H9 (cell line): ENCODE measurements around the gene CHD6. TPM values are rescaled to one million over a fixed set of nuclear protein-coding genes. Genes with fewer than 3 reads are reported as not detected.

ENCODE experiments used
- DNase-seq: peaks from one replicate; pipeline ENCODE4 v3.0.0-alpha.2; 2017
- H2AFZ ChIP-seq: one replicate; pipeline ENCODE4 v1.6.1; 2013; ENCODE audit warnings: mild to moderate bottlenecking, low read length, control low read depth, moderate library complexity
- H2AK5ac ChIP-seq: 2 replicates; pipeline ENCODE4 v1.6.1; 2013; ENCODE audit warnings: low read length, control low read depth, mixed read lengths; ENCODE audit not compliant: insufficient read length
- H2BK120ac ChIP-seq: one replicate; pipeline ENCODE4 v1.6.1; 2013; ENCODE audit warnings: low read depth, mild to moderate bottlenecking, low read length, control low read depth, inconsistent platforms; ENCODE audit not compliant: poor library complexity, severe bottlenecking
- H2BK12ac ChIP-seq: 2 replicates; pipeline ENCODE4 v1.6.1; 2013; ENCODE audit warnings: low read length, control low read depth, mixed read lengths, low read depth; ENCODE audit not compliant: insufficient read length
- H2BK15ac ChIP-seq: 2 replicates; pipeline ENCODE4 v1.6.1; 2013; ENCODE audit warnings: low read depth, low read length, control low read depth
- H2BK20ac ChIP-seq: one replicate; pipeline ENCODE4 v1.6.1; 2013; ENCODE audit warnings: low read depth, mild to moderate bottlenecking, low read length, control low read depth, inconsistent platforms; ENCODE audit not compliant: poor library complexity, severe bottlenecking
- H2BK5ac ChIP-seq: 2 replicates; pipeline ENCODE4 v1.6.1; 2013; ENCODE audit warnings: low read length, control low read depth, mixed read lengths; ENCODE audit not compliant: insufficient read length
- H3K14ac ChIP-seq: 2 replicates; pipeline ENCODE4 v1.6.1; 2013; ENCODE audit warnings: low read length, control low read depth; ENCODE audit not compliant: insufficient read depth
- H3K18ac ChIP-seq: 2 replicates; pipeline ENCODE4 v1.6.1; 2013; ENCODE audit warnings: low read depth, mild to moderate bottlenecking, mixed read lengths, low read length, control low read depth; ENCODE audit not compliant: insufficient read length
- H3K23ac ChIP-seq: 2 replicates; pipeline ENCODE4 v1.6.1; 2013; ENCODE audit warnings: low read length, control low read depth, mixed read lengths, low read depth; ENCODE audit not compliant: insufficient read length
- H3K23me2 ChIP-seq: 2 replicates; pipeline ENCODE4 v1.6.1; 2013; ENCODE audit warnings: low read depth, mild to moderate bottlenecking, mixed read lengths, low read length, control low read depth; ENCODE audit not compliant: insufficient read length, poor library complexity, severe bottlenecking
- H3K27ac ChIP-seq: 2 replicates; pipeline ENCODE4 v1.5.1; 2013; ENCODE audit warnings: low read length, control low read depth, mixed read lengths, low read depth; ENCODE audit not compliant: insufficient read length
- H3K27me3 ChIP-seq: 2 replicates; pipeline ENCODE4 v1.6.1; 2013; ENCODE audit warnings: low read length, control low read depth, inconsistent platforms; ENCODE audit not compliant: insufficient read depth
- H3K4ac ChIP-seq: 2 replicates; pipeline ENCODE4 v1.6.1; 2013; ENCODE audit warnings: low read depth, mild to moderate bottlenecking, control low read depth, inconsistent platforms, low read length, moderate library complexity
- H3K4me1 ChIP-seq: 2 replicates; pipeline ENCODE4 v1.6.1; 2013; ENCODE audit warnings: low read length, control low read depth, inconsistent platforms; ENCODE audit not compliant: insufficient read depth
- H3K4me2 ChIP-seq: 2 replicates; pipeline ENCODE4 v1.6.1; 2013; ENCODE audit warnings: low read length, control low read depth, mixed read lengths; ENCODE audit not compliant: insufficient read length, insufficient read depth
- H3K56ac ChIP-seq: 2 replicates; pipeline ENCODE4 v1.6.1; 2013; ENCODE audit warnings: low read depth, mild to moderate bottlenecking, mixed read lengths, low read length, control low read depth; ENCODE audit not compliant: insufficient read length
- H3K79me1 ChIP-seq: 2 replicates; pipeline ENCODE4 v1.6.1; 2013; ENCODE audit warnings: low read depth, mild to moderate bottlenecking, moderate library complexity, low read length, control low read depth, inconsistent platforms; ENCODE audit not compliant: insufficient read depth, poor library complexity, severe bottlenecking
- H3K79me2 ChIP-seq: 2 replicates; pipeline ENCODE4 v1.6.1; 2013; ENCODE audit warnings: low read length, control low read depth, inconsistent platforms; ENCODE audit not compliant: insufficient read depth
- H3K9ac ChIP-seq: 2 replicates; pipeline ENCODE4 v1.6.1; 2013; ENCODE audit warnings: low read length, control low read depth, mixed read lengths; ENCODE audit not compliant: insufficient read length; ENCODE audit errors: extremely low read depth
- H3K9me3 ChIP-seq: one replicate; pipeline ENCODE4 v1.6.1; 2013; ENCODE audit warnings: low read depth, low read length, inconsistent platforms; ENCODE audit not compliant: control insufficient read depth
- H3T11ph ChIP-seq: one replicate; pipeline ENCODE4 v1.6.1; 2013; ENCODE audit warnings: mild to moderate bottlenecking, low read length, control low read depth, inconsistent platforms
- H4K20me1 ChIP-seq: one replicate; pipeline ENCODE4 v1.6.1; 2013; ENCODE audit not compliant: control insufficient read depth, insufficient read length, insufficient read depth
- H4K5ac ChIP-seq: 2 replicates; pipeline ENCODE4 v1.6.1; 2013; ENCODE audit warnings: low read depth, mild to moderate bottlenecking, mixed read lengths, low read length, control low read depth; ENCODE audit not compliant: insufficient read length
- H4K8ac ChIP-seq: replicated peaks from 2 replicates; pipeline ENCODE4 v1.6.1; 2013; ENCODE audit warnings: low read length, control low read depth, mixed read lengths, low read depth; ENCODE audit not compliant: insufficient read length
- H4K91ac ChIP-seq: 2 replicates; pipeline ENCODE4 v1.6.1; 2013; ENCODE audit warnings: low read depth, mild to moderate bottlenecking, moderate library complexity, mixed read lengths, low read length, control low read depth; ENCODE audit not compliant: insufficient read length
- H3K27ac Mint-ChIP-seq, 3 experiments: 2 replicates in 2 of 3; 3 replicates in 1 of 3; pipeline ENCODE4 v1.8.0; 2020 to 2021; ENCODE audit warnings: mixed read lengths in 3 of 3, mild to moderate bottlenecking in 1 of 3, moderate library complexity in 1 of 3
- H3K27me3 Mint-ChIP-seq: 2 replicates; pipeline ENCODE4 v1.8.0; 2021; ENCODE audit warnings: low read depth, mild to moderate bottlenecking, moderate library complexity, mixed read lengths
- H3K36me3 Mint-ChIP-seq, 3 experiments: 2 replicates in 2 of 3; 3 replicates in 1 of 3; pipeline ENCODE4 v1.8.0; 2020 to 2021; ENCODE audit warnings: low read depth in 3 of 3, mixed read lengths in 3 of 3; ENCODE audit not compliant: insufficient read depth in 1 of 3
- H3K4me1 Mint-ChIP-seq, 2 experiments: 2 replicates each; pipeline ENCODE4 v1.8.0; 2020; ENCODE audit warnings: mixed read lengths in 2 of 2
- H3K4me3 Mint-ChIP-seq, 2 experiments: 2 replicates in 1 of 2; 3 replicates in 1 of 2; pipeline ENCODE4 v1.8.0; 2020 to 2021; ENCODE audit warnings: mild to moderate bottlenecking in 2 of 2, mixed read lengths in 2 of 2, moderate library complexity in 1 of 2
- H3K9me3 Mint-ChIP-seq, 2 experiments: 2 replicates in 1 of 2; 3 replicates in 1 of 2; pipeline ENCODE4 v1.8.0; 2020; ENCODE audit warnings: mild to moderate bottlenecking in 2 of 2, mixed read lengths in 2 of 2, moderate library complexity in 1 of 2
- CTCF ChIP-seq: fragments of 200-600 bp; sonication (generic); conservative IDR thresholded peaks from 3 replicates; pipeline ENCODE4 v1.8.0; 2021; ENCODE audit warnings: antibody characterized with exemption, mild to moderate bottlenecking
- WGBS: extraction: QIAGEN DNeasy Blood & Tissue Kit; methylation state at CpG from one replicate; pipeline ENCODE4 v1.1.7; 2013; ENCODE audit warnings: missing lambda C conversion rate, low lambda C conversion rate, mixed read lengths; ENCODE audit not compliant: insufficient read length; ENCODE audit errors: extremely low coverage; 5-methylcytosine and 5-hydroxymethylcytosine counted together
- total RNA-seq: library from RNA; stranded (reverse); gene quantifications from 2 replicates; pipeline ENCODE4 v1.2.1, GENCODE V29; 2021

The CHD6 gene
- total RNA-seq, 1 experiment from 2014 or later: 51.5 TPM

- Histone ChIP-seq H4K5ac (no peak overlapping the region), H2AK5ac (no peak overlapping the region), H3K23me2 (no peaks in the 10 kb centered on the region), H3K23ac (no peak overlapping the region), H3K4me1 (no peaks in the 10 kb centered on the region), H2BK20ac (no peak overlapping the region), H3K9ac (no peak overlapping the region), H3K4ac (no peak overlapping the region), H3K27me3 (no peaks in the 10 kb centered on the region), H3T11ph (no peak overlapping the region), H3K27ac (no peak overlapping the region), H3K4me2 (no peak overlapping the region), H3K56ac (no peak overlapping the region), H3K14ac (no peak overlapping the region), H3K9me3 (no peaks in the 10 kb centered on the region), H2BK15ac (no peak overlapping the region), H2AFZ (no peak overlapping the region), H2BK5ac (no peak overlapping the region), H3K79me1 (no peaks in the 10 kb centered on the region), H2BK12ac (no peak overlapping the region), H4K20me1 (no peaks in the 10 kb centered on the region), H3K79me2 (no peaks in the 10 kb centered on the region), H3K18ac (no peak overlapping the region), H2BK120ac (no peak overlapping the region), H4K8ac (no peak overlapping the region), H4K91ac (no peak overlapping the region)
- Mint-ChIP-seq H3K36me3 (peaks cover 47 to 90% (median 83%) of the 10 kb centered on the region in 3 experiments; a peak in 6 of 7 replicates), H3K27ac (peak overlapping the region in 1 of 3 experiments; percentile 88; a peak in 2 of 7 replicates), H3K4me3 (no peak overlapping the region), H3K27me3 (no peaks in the 10 kb centered on the region), H3K9me3 (no peaks in the 10 kb centered on the region), H3K4me1 (no peaks in the 10 kb centered on the region)
- no peak for TF ChIP-seq CTCF
- DNase-seq: no peak
- no CpG with 5 or more reads among the region's 12 CpGs for WGBS
These were observed 164.9 kb downstream of the CHD6 start for GRCh38 chr20:41453010-41453950.
